GM10266 (cell line): Measurements from ENCODE around the gene ADISSP.

Experiments used
- DNase-seq: peaks from one replicate; pipeline ENCODE4 v3.0.0; 2012; ENCODE audit errors: extremely low spot score
- CTCF ChIP-seq: IDR thresholded peaks from 2 replicates; pipeline ENCODE4 v1.5.1; 2012; ENCODE audit warnings: mild to moderate bottlenecking, low read depth; ENCODE audit not compliant: control insufficient read depth, insufficient read depth; ENCODE audit errors: missing control alignments

The ADISSP gene

GRCh38 chr20:3801846-3802245, 34.3 kb upstream of the ADISSP start:
- TF ChIP-seq CTCF, result no peak

GRCh38 chr20:3801299-3801698, 33.7 kb upstream of the ADISSP start:
- no peak for DNase-seq
- TF ChIP-seq CTCF, result no peak

More at GRCh38 chr20:3801846-3802245, 34.3 kb upstream of the ADISSP start:
- no peak for DNase-seq

GRCh38 chr20:3800878-3801260, 33.3 kb upstream of the ADISSP start:
- DNase-seq, result no peak
- TF ChIP-seq CTCF, result no peak

GRCh38 chr20:3800256-3800877, 32.8 kb upstream of the ADISSP start:
- TF ChIP-seq CTCF, result no peak
- no peak for DNase-seq

DNA sequence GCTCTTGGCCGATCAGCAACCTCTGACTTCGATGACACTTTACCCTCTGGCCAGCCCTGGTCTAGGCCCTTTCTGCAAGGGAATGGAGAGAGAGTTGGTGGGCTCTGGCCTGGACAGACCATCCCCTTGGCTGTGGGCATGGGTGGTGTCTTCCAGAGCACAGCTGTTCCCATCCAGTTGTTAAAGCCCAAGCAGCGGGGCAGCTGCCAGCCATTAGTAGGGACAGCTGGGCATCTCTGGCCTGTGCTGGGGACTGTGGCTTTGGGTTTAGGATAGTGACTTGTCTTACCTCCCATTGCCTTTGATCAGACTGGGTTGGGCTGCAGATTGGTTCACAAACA, 31.3 kb upstream of the ADISSP start:
- no peak for TF ChIP-seq CTCF
- DNase-seq, result no peak

GRCh38 chr20:3798373-3798768, 30.8 kb upstream of the ADISSP start:
- no peak for TF ChIP-seq CTCF

GRCh38 chr20:3797592-3798372, 30.2 kb upstream of the ADISSP start:
- no peak for DNase-seq
- no peak for TF ChIP-seq CTCF

More at GRCh38 chr20:3798373-3798768, 30.8 kb upstream of the ADISSP start:
- DNase-seq, result no peak
